HFFc6 (cell line): ENCODE results near the gene DNTT. TPM values are rescaled to one million over a fixed set of nuclear protein-coding genes. Genes with fewer than 3 reads are reported as not detected.

Source experiments
- DNase-seq: peaks from one replicate; pipeline ENCODE4 v3.0.0-alpha.2; 2018
- H3K27ac Mint-ChIP-seq: 2 replicates; pipeline ENCODE4 v1.8.0; 2020; ENCODE audit warnings: mild to moderate bottlenecking, mixed read lengths
- H3K27me3 Mint-ChIP-seq: 2 replicates; pipeline ENCODE4 v1.8.0; 2021; ENCODE audit warnings: mild to moderate bottlenecking, moderate library complexity, mixed read lengths; ENCODE audit not compliant: insufficient read depth
- H3K36me3 Mint-ChIP-seq: 2 replicates; pipeline ENCODE4 v1.8.0; 2021; ENCODE audit warnings: low read depth, mixed read lengths
- H3K4me1 Mint-ChIP-seq: 2 replicates; pipeline ENCODE4 v1.8.0; 2020; ENCODE audit warnings: low read depth, mixed read lengths
- H3K4me3 Mint-ChIP-seq: 2 replicates; pipeline ENCODE4 v1.8.0; 2020; ENCODE audit warnings: mild to moderate bottlenecking, moderate library complexity, mixed read lengths
- H3K9me3 Mint-ChIP-seq: 2 replicates; pipeline ENCODE4 v1.8.0; 2020; ENCODE audit warnings: mild to moderate bottlenecking, mixed read lengths
- CTCF ChIP-seq: fragments of 200-600 bp; sonication (generic); IDR thresholded peaks from 2 replicates; pipeline ENCODE4 v1.5.0; 2021; ENCODE audit warnings: antibody characterized with exemption, mild to moderate bottlenecking
- total RNA-seq, 6 experiments: library from RNA; stranded (reverse); fragmentation: NEBNext Ultra II Directional; extraction: Animal tissue kit (Norgen Biotek cat#: 25700); gene quantifications; 2 replicates in 1 of 6; 3 replicates in 5 of 6; pipeline ENCODE4 v1.2.3, GENCODE V29; 2021

Gene DNTT
- total RNA-seq, 6 experiments from 2014 or later = not detected

GRCh38 chr10:96266118-96266770 lies 38.0 kb upstream of the DNTT start:
- Mint-ChIP-seq H3K9me3 (no peaks in the 10 kb centered on the region), H3K27ac (no peak overlapping the region), H3K36me3 (no peaks in the 10 kb centered on the region), H3K27me3 (peaks cover 1% of the 10 kb centered on the region), H3K4me1 (no peaks in the 10 kb centered on the region), H3K4me3 (no peak overlapping the region)
- DNase-seq = no peak
- no peak for TF ChIP-seq CTCF

GRCh38 chr10:96267234-96267705 lies 37.0 kb upstream of the DNTT start:
- Mint-ChIP-seq H3K27ac (no peak overlapping the region), H3K4me3 (no peak overlapping the region), H3K9me3 (no peaks in the 10 kb centered on the region), H3K36me3 (no peaks in the 10 kb centered on the region), H3K27me3 (peaks cover 1% of the 10 kb centered on the region), H3K4me1 (no peaks in the 10 kb centered on the region)
- no peak for DNase-seq
- TF ChIP-seq CTCF = no peak

- H3K4me3 Mint-ChIP-seq = no peak overlapping the region
- H3K9me3 Mint-ChIP-seq = no peaks in the 10 kb centered on the region
- no peaks in the 10 kb centered on the region for H3K36me3 Mint-ChIP-seq
- no peaks in the 10 kb centered on the region for H3K4me1 Mint-ChIP-seq
- no peak for DNase-seq
- peaks cover 1% of the 10 kb centered on the region for H3K27me3 Mint-ChIP-seq
- no peak overlapping the region for H3K27ac Mint-ChIP-seq
- no peak for TF ChIP-seq CTCF
Observed at GRCh38 chr10:96268341-96268909, 35.8 kb upstream of the DNTT start.

GRCh38 chr10:96269438-96270300 lies 34.6 kb upstream of the DNTT start:
- Mint-ChIP-seq H3K4me3 (no peak overlapping the region), H3K36me3 (no peaks in the 10 kb centered on the region), H3K27me3 (no peaks in the 10 kb centered on the region), H3K4me1 (no peaks in the 10 kb centered on the region), H3K27ac (no peak overlapping the region), H3K9me3 (no peaks in the 10 kb centered on the region)
- no peak for DNase-seq
- TF ChIP-seq CTCF = no peak

- H3K27ac Mint-ChIP-seq = no peak overlapping the region
- TF ChIP-seq CTCF = no peak
- H3K9me3 Mint-ChIP-seq = no peaks in the 10 kb centered on the region
- H3K36me3 Mint-ChIP-seq = no peaks in the 10 kb centered on the region
- no peaks in the 10 kb centered on the region for H3K4me1 Mint-ChIP-seq
- no peak overlapping the region for H3K4me3 Mint-ChIP-seq
- DNase-seq = no peak
- H3K27me3 Mint-ChIP-seq = peaks cover 2% of the 10 kb centered on the region; the same call in 1 of the 2 replicates
Observed at GRCh38 chr10:96270571-96270970, 33.7 kb upstream of the DNTT start.
